ENCODE measurements around the gene EFEMP1.

Gene EFEMP1, protein sequence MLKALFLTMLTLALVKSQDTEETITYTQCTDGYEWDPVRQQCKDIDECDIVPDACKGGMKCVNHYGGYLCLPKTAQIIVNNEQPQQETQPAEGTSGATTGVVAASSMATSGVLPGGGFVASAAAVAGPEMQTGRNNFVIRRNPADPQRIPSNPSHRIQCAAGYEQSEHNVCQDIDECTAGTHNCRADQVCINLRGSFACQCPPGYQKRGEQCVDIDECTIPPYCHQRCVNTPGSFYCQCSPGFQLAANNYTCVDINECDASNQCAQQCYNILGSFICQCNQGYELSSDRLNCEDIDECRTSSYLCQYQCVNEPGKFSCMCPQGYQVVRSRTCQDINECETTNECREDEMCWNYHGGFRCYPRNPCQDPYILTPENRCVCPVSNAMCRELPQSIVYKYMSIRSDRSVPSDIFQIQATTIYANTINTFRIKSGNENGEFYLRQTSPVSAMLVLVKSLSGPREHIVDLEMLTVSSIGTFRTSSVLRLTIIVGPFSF

DNA sequence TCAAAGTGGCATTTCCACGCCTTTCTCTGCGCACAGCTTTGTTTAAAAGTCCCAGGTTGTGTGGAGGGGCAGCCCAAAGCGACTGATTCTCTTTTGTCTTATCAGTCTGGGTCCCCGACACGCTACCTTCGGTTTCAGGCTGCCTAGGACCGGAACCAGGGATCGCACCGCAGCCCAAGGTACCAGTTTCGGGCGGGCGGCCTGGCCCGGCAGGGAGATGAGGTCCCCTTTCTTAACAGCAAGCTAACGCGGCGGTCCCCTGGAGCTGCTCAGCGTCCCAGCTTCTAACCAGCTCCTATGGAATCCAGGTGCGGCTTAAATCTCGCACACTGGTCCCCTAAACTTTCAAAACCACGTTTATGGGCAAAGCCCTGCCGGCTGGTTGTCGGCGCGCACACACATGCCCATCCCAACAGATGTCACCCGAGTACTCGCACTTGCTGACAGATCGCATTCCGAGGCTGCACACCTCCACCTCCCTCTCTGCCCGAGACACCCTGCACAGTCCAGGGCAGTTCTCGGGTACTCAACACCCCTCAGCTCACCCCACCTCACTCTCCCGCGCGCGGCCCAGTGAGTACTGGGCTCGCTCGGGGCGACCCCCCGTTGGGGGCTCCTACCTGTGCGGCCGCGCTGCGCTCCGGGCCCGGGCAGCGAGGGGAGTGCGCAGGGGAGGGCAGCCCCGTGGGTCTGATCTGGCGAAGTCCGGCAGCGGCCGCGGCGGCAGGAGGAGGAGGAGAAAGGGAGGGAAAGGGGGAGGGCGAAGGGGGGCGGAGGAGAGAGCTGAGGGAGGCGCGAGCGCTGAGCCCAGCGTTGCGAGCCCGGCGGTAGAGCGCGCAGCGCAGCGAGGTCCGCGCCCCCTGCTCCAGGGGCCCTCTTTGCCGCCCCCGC lies at the start of gene EFEMP1:
Gene EFEMP1 (minus strand): TSS at position 692 of the 891 bp plus-strand sequence. CDS start 1,342 bp downstream, outside the sequence.
- peak; percentile 80 for DNase-seq

DNA sequence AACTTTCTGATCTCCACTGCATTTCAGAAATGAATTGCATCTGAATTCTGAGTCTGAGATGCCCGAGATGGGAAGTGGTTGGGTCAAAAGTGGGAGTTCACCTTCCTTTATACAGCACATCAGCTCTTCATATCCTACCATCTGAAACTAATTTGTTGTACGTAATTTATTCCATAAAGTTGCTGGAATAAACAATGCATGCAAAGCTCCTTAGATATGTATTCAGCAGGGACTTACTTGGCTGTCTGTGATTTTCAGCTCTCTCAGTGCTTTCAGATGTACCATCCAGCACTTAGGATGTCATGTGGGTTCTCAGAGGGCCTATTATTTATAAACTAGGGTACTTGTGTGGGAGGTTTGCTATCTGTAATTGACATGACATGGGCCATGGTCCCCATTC lies 46.9 kb upstream of the EFEMP1 start:
- no peak for DNase-seq

DNA sequence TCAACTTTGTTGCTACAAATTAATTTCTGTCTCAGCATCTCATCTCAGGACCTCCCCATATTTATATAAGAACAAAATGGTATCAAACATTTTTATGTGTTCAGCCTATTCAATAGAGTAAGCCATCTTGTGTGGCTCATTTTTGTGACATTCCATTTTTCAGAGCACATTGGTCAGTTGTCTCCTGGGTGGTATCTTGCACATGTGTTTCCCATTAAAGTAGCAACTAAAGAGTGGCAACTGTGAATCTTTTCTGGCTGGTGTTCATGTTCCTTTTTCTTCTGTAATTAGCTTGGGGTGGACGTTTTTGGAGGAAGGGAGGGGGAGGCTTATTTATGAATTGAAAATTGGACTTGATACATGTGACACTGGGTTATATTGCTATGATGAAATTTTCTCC lies 45.4 kb upstream of the EFEMP1 start:
- DNase-seq = no peak

DNA sequence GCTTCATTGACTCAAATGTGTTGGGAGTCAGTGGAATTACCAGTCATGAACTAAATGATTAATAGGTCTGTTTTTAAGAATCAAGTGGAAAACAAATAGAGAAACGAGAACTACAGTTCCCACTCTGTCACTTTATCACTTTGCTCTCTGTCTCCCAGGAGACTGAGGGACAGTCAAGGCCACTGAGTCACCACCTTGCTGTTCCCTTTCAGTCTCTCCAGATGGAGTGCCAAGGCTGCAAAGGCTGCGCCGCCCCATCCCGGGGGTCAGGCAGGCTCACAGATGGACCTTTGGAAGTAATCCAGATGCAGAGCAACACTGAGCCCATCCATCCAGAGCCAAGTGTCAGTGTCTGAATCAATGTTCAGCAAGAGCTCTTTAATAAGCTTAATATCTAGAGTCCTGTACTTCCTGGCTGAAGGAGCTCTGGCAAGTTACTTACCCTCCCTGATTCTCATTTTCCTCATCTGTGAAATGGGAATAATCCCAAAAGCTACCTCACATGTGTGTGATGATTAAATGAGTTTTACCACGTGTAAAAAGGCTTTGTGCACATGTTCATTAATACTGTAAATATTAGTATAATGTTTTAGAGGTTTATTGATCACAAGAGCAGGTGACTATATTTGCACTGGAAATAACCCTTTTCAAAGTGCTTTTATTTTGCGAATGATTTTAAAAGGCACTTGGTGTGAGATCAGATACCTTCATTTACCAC lies 43.0 kb upstream of the EFEMP1 start:
- DNase-seq = peak; percentile 64

DNA sequence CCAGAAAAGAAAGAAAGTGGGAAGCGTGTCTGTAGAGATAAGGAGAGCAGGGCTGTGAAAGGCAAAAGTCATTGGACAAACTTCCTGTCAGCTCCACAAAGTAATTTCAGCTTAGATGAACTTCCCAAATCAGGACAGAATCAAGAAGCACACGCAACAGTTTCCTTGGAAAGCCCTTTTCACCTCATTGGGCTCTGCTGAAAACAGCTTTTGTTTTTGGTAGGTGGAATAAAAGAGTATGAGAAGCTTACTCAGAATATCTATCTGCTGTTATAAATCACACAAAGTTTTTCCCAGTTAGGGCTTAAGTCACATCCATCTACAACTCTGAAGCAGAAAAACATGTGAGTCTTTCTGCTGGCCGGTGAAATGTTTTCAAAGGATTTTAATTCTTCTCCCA lies 42.4 kb upstream of the EFEMP1 start:
- no peak for DNase-seq

DNA sequence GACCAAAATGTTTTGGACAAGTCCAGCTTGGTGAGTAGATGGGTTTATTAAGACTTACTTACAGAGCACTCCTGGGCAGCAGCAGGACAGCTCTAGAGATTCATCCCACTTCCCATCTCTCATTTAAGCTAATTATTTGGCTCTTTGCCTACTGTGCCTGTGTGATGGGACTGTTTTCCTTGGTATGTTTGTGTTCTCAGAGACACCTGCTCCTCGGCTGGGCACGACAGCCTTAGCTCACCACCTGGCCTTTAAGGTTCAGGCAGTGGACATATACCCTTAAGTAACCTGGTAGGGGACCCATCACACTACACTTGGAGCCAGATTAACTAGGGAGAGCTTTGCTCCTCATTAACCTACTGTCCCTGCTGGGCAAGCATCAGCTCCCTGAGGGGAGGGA lies 41.7 kb upstream of the EFEMP1 start:
- DNase-seq = peak; percentile 76

DNA sequence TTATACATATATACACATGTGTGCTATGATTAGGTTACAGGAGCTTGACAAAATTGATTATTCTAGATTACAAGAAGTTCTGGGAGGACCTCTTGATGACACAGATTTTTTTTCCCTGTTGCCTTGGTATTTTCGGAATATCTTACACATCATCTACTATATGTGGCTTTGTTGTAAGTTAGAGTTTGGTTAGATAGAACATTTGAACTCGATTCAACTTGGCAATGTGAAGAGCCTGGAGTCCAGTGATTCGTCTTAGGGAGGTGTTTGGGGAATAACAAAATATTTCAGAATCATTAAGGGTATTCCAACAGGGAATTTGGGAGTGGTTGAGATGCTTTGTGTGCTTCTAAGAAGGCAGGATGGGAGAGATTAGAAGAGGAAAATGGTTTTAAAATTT lies 39.3 kb upstream of the EFEMP1 start:
- DNase-seq = no peak

DNA sequence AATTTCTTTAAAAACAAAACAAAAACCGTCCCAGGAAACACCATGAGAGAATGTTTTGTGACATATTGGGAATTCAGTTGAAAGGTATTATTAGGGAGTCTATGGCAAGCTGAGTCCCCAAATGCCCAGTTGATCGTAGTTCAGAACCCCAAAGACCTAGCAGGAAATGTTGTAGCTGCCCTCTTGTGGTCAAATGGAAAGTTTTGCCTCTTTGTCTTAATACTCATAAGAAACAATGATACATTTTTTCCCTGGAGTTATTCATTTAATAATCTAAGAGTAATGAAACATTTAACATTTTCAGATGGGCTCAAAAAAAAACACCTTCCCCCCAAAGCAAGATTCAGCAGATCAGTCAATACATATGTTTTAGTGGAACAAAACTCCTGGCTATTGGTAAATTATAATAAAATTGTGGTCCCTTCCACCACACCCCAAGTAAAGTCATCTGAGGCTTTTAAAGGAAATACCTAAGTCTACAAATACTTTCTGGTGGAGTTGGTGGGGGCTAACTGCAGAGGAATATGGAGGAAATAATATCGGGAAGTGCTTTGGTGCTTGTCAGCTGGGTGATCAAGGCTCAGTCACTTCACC lies 37.8 kb upstream of the EFEMP1 start:
- peak; percentile 60 for DNase-seq

DNA sequence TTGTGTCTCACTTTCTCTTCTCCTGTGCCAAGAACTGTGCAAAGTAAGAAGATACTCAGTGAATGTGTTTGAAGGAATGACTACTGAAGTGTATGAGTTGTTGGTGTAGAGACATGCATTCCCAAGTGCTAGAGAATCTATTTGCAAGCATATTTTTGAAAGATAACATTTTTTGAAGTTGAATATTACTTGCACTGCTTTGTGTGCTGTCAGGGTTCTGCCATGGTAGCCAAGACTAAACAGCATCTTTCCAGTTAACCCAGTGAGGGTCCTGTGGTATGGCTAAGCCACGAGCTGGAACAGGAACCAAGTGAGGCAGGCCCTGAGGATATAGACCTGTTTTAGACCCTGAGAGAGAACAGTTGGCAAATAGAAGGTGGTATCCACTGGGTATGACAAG lies 35.2 kb upstream of the EFEMP1 start:
- no peak for DNase-seq

DNA sequence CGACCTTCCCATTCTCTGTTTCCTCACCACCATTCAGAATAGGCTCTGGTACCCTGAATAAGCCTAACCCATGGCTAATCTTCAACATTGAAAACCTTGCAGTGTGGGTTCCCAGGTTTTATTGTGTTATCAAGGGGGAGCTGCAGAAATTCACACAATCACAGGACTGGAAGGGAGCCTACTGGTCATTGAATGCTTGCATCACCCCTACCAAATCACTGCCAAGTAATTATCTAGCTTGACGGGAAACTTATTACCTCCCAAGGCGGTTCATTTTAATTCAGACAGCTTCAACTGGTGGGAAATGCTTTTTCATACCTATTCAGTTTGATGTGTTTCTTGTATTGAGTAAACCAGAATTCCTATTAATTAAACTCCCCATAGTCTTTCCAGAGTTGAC lies 33.6 kb upstream of the EFEMP1 start:
- DNase-seq = no peak

DNA sequence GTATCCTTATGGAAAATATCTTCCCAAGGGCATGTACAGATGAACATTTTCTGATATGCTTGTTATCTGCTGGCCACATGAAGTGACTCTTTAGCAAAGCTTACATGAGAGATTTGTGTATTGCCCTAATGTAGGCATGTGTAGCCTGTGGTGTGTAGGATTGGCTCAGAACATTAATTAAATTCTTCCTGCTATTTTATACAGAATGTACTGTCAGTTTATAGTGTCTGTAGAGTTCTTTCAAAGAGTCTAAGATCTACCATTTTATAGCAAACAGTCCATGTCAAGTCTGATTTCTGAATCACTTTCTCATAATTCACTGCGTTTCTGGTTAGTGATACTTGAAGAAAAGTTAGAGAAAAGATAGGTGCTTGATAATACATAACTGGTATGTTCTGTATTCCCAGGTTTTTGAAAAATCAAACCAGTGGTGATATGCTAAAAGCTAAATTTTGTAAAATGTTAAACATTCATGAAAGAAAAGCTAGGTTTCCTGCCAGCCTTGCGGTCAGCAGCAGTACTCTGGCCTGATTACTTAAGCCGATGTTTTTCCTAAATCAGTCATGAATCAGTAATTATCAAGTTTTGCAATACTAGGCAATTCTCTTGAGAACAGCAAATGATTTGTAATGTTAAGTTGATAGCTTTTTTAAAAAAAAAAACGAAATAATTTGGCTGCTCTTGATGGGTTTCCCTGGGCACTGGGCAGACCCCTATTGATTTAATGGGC lies 30.9 kb upstream of the EFEMP1 start:
- peak; percentile 51 for DNase-seq

DNA sequence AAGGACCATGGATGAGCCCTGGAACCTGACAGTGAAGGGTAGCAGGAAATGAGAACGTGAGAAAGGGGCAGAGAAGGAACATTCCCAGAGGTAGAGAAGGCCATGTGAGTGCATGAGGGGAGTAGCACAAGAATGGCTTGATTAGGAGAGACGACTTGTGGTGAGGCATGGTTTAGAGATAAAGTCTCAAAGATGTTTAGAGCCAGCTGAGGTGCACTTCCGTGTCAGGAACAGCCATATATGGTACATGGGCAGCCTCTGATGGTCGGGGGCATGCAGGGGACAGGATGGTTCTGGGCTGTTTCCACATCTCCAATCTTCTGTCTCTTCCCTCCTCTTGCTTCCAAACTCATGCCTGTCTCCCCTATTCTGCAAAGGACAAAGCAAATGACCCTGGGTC lies 28.8 kb upstream of the EFEMP1 start:
- DNase-seq = peak; percentile 85

DNA sequence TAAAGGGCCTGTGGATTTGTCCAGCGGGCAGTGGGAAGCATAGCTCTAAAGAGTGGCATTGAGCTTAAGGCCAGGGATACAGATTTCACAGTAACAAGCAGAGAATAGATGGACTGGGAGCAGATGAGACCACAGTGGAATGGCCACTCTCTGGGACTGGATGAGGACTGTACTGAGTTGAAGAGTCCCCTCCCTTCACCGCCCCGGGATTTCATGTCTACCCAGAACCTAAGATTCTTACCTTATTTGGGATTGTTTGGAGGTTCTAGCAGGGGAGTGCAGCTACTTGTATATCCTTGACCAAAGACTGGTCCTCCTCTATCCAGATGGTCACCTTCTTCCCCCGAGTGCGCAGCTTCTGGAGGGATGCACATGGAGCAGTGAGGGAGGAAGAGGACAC lies 28.0 kb upstream of the EFEMP1 start:
- no peak for DNase-seq

DNA sequence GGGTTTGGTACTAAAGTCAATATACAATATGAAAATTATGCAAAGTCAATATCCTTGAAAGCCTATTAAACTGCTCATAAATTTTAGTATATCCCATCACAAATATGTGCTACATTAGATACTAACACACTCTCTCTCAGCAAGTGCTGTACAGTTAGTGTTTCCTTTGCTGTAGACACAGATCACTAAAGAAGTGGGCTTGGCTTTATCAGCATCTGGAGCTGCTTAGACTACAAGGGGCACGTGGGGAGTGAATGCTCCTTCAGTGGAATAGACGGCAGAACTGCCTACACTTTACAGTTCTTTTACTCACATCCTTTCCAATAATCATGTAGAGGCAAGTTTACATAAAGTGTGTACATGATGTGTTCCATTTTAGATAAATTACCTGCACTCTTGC lies 26.0 kb upstream of the EFEMP1 start:
- peak; percentile 67 for DNase-seq

DNA sequence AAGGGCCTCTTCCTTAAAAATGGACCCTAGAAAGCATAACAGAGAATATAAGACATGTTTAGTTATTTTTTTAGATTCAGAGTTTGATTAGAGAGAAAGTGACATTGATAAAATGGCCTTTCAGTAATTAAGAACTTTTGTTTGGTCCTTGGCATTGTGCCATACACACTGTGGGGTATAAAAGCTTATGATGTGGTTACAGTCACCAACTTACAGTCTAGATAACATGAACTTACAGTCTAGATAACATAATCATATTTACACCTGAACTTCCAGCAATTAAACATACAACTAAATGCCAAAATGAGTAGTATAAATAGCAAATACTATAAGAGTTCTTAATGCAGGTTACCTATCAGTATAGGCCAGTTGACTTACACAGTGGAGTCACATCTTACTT lies 25.6 kb upstream of the EFEMP1 start:
- peak; percentile 57 for DNase-seq

DNA sequence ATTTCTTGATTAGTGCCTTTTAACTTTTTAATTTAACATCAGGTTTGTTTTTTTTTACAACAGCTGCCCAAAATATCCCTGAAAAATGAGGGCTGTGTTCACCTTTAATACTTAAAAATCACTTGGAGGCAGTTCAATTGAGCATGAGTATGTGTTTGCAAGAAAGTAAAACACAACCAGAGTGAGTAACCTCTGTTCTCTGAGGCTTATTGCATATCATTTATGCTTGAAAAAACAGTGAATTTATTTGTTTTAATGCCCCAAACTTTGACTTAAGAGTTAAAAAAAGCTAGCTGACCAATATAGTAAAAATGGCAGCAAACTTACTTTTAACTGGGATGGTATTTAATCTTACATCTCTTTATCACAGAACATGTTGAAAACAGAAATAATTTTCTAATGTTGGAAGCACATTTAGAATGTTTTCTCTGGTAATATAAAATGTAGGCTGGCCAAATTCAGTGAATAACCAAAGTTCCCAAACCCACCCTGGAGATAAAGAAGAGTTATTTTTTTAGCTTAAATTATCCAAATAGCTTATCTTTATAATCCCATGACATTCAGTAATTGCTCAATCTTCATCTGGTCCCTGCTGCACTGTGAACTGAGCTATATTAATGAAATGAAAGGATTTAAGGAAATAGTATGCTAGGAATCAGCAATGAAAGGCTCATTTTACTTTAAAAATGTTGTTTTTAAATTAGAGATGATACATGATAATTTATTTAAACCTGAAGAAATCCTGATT lies 24.8 kb upstream of the EFEMP1 start:
- no peak for DNase-seq

DNA sequence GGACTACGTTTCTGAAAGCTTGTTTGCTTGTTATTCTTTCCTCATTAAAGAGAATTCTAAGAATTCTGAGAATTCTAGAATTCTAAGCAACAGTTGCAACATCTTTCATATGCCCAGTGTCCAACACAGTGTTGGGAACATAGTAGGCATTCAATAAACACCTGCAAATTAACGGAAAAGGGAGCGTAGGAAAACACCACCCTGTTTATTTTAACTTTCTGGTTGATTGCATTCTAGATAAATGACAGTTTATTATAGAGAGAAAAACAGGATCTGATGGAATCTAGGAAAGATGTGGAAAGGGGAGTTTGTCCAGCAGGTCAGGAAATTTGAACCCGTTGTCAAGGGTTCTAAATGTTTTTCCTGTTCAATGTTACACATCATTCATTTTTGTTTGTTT lies 24.2 kb upstream of the EFEMP1 start:
- no peak for DNase-seq

DNA sequence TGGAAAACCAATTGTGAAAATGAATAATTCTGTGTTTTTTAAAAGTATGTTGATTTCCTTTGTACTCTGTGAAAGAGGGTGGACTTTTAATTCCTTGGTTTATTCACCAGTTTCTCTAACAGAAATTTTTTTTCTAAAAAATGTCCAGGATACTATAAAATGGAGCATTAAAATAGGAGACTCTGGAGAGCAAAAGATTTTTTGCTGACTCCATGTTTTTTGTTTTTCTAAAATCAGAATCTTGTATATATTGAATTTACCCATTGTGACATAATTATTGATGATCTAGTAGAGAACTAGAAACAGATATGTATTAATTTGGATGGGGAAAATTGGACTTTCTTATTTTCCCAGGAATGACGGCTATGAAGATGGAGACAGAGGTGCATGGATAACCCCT lies 23.2 kb upstream of the EFEMP1 start:
- DNase-seq = no peak

DNA sequence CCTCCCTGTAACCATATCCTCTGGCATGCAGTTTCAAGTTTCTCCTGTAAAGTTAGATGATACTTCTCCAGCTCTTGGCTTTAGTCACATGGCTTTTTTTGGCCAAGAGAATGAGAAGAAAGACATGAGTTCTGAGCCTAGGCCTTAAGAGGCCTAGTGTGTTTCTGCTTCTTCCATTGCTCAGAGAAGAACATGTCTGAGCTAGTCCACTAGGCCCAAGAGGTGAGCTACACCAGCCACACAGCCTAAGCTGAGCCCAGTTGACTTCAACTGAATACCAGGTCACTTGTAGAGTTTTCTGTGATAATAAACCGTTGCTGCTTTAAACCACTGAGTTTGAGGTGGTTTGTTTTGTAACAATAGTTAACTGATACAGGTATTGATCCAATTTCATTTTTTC lies 19.9 kb upstream of the EFEMP1 start:
- DNase-seq = no peak

DNA sequence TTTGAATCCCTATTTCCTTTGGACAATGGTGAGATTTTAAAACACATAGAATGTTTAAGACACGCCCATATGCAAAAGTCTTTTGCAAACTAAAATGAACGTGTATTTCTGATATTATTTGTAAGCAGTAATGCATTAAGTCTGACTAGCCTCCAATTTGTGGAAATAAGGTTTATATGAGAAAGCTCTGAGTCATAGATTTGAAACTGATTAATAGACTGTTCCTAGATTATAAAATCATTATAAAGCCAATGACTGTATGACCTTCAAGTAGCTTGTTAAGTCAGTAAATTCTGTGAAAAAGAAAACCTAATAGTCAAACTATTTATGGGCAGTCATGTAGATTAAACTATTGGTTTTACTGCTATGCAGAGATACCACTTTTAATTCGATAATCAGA lies 12.8 kb upstream of the EFEMP1 start:
- no peak for DNase-seq

DNA sequence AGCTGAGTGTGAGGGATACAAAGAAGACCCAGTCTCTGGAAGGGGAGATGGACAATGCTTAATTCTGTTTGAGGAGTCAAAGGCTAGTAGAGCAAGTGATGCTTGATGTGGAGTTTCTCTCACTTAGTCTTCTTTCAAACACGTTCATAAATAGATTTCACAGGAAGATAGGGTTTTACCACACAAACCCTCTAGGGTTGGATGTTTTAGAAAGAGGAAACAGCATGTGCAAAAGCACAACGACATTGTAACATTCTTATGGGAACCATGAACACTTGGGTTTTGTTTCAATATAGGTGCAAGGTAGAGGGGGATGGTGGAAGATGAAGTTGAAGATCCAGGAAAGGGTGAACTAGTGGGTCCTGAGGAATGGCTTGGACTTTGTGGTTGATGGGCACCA lies 10.8 kb upstream of the EFEMP1 start:
- DNase-seq = no peak
